ENCODE data around the gene OR2T2. TPM values are rescaled to one million over a fixed set of nuclear protein-coding genes. Genes with fewer than 3 reads are reported as not detected.
"Not testable (repeated sequence)": the region's sequence is repeated elsewhere in the genome, so short reads cannot be mapped to it uniquely, and the experiment has no call there.

Gene OR2T2, protein sequence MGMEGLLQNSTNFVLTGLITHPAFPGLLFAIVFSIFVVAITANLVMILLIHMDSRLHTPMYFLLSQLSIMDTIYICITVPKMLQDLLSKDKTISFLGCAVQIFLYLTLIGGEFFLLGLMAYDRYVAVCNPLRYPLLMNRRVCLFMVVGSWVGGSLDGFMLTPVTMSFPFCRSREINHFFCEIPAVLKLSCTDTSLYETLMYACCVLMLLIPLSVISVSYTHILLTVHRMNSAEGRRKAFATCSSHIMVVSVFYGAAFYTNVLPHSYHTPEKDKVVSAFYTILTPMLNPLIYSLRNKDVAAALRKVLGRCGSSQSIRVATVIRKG
- total RNA-seq (2014; rRNA removed; shearing (Covaris generic)) (not detected in 2 replicates), polyA plus RNA-seq (2016; fragmentation: Nextera tagmentation; extraction: Ambion mirVana) (not detected in 2 replicates)
- long read RNA-seq, result 0 reads

DNA sequence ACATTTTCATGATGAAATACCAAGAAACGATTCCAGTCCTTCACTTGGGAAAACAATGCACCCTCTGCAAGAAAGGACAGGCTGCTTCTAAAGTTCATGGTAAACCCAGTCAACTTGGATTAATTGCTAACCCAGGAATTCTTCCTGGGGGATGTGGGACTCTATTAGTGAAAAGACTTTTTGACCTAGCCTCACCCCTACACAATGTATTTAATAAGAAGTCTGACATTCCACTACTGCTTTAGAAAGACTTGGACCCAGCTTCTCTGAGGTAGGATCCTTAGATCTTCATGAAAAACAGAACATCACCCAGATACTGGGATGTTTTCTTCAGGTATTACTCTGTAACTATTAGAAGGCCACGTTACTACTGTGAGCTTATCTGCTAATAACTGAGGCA, at the start of gene OR2T2:
Gene OR2T2, plus strand, starts transcription at position 239 of the 400 bp plus-strand sequence. CDS start 7,161 bp downstream, outside the sequence.
- not testable (repeated sequence) for H3K9me2 ChIP-seq (ENCODE audit: insufficient read depth); H3K36me3 ChIP-seq (ENCODE audit: insufficient read depth); DNase-seq (ENCODE audit: low spot score); H3K27me3 ChIP-seq (ENCODE audit: insufficient read depth); H3K4me2 ChIP-seq; H3F3A ChIP-seq (replicated peaks; ENCODE audit: low read depth); H3K27ac Mint-ChIP-seq; H3K4me1 Mint-ChIP-seq; H3K79me2 ChIP-seq (replicated peaks; ENCODE audit: insufficient read depth); H3K4me3 ChIP-seq; H4K20me1 ChIP-seq (replicated peaks; ENCODE audit: insufficient read depth); H3K27ac ChIP-seq (ENCODE audit: low read depth); H2AFZ ChIP-seq; H3K4me1 ChIP-seq (ENCODE audit: insufficient read depth); ATAC-seq; H3K4me3 Mint-ChIP-seq; H3K27me3 Mint-ChIP-seq (ENCODE audit: insufficient read depth, low read depth, poor library complexity)
- peaks cover 69% of the 10 kb centered on the region for H3K9me3 Mint-ChIP-seq
- H3K36me3 Mint-ChIP-seq (ENCODE audit: low read depth), result peaks cover 10% of the 10 kb centered on the region; the same call in 2 of the 3 replicates

DNA sequence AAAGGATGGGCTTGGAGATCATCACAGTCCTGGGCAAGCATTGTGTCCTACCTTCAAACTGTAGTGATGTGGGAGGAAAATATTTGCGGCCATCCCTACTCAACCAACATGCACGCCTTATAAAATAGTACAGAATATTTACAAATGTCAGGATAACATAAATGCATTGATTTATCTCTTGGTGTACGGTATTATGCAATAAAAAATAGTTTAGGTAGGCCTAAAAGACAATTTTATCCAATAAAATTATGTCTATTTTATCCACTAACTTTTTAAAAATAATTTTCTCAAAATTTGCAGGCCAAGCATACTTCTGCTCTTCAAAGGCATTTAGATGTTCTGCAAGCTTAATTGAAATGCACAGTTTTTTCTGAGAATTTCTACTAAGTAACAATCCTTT, 42.7 kb upstream of the OR2T2 start, which contains the start of gene OR2T1:
Gene OR2T1, plus strand, starts transcription at position 301 of the 400 bp plus-strand sequence. CDS start 3,100 bp downstream, outside the sequence.
- Histone ChIP-seq H3K4me3 (no peak within 1 kb of the TSS; the same call in 1 of the 2 replicates), H3F3A (replicated peaks; ENCODE audit: low read depth) (no peaks in the 10 kb centered on the region), H3K27ac (ENCODE audit: low read depth) (no peak within 1 kb of the TSS), H4K20me1 (replicated peaks; ENCODE audit: insufficient read depth) (no peaks in the 10 kb centered on the region), H3K4me2 (no peak within 1 kb of the TSS), H3K36me3 (ENCODE audit: insufficient read depth) (peaks cover 15% of the 10 kb centered on the region), H3K9me2 (ENCODE audit: insufficient read depth) (no peaks in the 10 kb centered on the region), H2AFZ (no peak within 1 kb of the TSS), H3K27me3 (ENCODE audit: insufficient read depth) (no peaks in the 10 kb centered on the region), H3K79me2 (replicated peaks; ENCODE audit: insufficient read depth) (no peaks in the 10 kb centered on the region), H3K4me1 (ENCODE audit: insufficient read depth) (no peaks in the 10 kb centered on the region)
- Mint-ChIP-seq H3K9me3 (peaks cover 91% of the 10 kb centered on the region), H3K4me3 (no peak within 1 kb of the TSS), H3K36me3 (ENCODE audit: low read depth) (peaks cover 29% of the 10 kb centered on the region), H3K4me1 (no peaks in the 10 kb centered on the region), H3K27ac (no peak within 1 kb of the TSS), H3K27me3 (ENCODE audit: insufficient read depth, low read depth, poor library complexity) (peaks cover 2% of the 10 kb centered on the region)
- no peak for ATAC-seq
- no peak for DNase-seq (ENCODE audit: low spot score)
- TF ChIP-seq, protein P1, sequence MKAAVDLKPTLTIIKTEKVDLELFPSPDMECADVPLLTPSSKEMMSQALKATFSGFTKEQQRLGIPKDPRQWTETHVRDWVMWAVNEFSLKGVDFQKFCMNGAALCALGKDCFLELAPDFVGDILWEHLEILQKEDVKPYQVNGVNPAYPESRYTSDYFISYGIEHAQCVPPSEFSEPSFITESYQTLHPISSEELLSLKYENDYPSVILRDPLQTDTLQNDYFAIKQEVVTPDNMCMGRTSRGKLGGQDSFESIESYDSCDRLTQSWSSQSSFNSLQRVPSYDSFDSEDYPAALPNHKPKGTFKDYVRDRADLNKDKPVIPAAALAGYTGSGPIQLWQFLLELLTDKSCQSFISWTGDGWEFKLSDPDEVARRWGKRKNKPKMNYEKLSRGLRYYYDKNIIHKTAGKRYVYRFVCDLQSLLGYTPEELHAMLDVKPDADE (IDR thresholded peaks at IDR 0.05), result no peak
- TF ChIP-seq CREB1 (CRISPR knock-in tag; IDR thresholded peaks at IDR 0.05; ENCODE audit: low read depth), result no peak
- TF ChIP-seq, protein P2, sequence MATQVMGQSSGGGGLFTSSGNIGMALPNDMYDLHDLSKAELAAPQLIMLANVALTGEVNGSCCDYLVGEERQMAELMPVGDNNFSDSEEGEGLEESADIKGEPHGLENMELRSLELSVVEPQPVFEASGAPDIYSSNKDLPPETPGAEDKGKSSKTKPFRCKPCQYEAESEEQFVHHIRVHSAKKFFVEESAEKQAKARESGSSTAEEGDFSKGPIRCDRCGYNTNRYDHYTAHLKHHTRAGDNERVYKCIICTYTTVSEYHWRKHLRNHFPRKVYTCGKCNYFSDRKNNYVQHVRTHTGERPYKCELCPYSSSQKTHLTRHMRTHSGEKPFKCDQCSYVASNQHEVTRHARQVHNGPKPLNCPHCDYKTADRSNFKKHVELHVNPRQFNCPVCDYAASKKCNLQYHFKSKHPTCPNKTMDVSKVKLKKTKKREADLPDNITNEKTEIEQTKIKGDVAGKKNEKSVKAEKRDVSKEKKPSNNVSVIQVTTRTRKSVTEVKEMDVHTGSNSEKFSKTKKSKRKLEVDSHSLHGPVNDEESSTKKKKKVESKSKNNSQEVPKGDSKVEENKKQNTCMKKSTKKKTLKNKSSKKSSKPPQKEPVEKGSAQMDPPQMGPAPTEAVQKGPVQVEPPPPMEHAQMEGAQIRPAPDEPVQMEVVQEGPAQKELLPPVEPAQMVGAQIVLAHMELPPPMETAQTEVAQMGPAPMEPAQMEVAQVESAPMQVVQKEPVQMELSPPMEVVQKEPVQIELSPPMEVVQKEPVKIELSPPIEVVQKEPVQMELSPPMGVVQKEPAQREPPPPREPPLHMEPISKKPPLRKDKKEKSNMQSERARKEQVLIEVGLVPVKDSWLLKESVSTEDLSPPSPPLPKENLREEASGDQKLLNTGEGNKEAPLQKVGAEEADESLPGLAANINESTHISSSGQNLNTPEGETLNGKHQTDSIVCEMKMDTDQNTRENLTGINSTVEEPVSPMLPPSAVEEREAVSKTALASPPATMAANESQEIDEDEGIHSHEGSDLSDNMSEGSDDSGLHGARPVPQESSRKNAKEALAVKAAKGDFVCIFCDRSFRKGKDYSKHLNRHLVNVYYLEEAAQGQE (IDR thresholded peaks at IDR 0.05; ENCODE audit: unreplicated experiment), result no peak
- no peak for TF ChIP-seq STAT1 (IDR thresholded peaks at IDR 0.05; ENCODE audit: unreplicated experiment)
- no peak for TF ChIP-seq EZH2phosphoT487 (IDR thresholded peaks at IDR 0.05; ENCODE audit: unreplicated experiment)
- TF ChIP-seq, protein P3, sequence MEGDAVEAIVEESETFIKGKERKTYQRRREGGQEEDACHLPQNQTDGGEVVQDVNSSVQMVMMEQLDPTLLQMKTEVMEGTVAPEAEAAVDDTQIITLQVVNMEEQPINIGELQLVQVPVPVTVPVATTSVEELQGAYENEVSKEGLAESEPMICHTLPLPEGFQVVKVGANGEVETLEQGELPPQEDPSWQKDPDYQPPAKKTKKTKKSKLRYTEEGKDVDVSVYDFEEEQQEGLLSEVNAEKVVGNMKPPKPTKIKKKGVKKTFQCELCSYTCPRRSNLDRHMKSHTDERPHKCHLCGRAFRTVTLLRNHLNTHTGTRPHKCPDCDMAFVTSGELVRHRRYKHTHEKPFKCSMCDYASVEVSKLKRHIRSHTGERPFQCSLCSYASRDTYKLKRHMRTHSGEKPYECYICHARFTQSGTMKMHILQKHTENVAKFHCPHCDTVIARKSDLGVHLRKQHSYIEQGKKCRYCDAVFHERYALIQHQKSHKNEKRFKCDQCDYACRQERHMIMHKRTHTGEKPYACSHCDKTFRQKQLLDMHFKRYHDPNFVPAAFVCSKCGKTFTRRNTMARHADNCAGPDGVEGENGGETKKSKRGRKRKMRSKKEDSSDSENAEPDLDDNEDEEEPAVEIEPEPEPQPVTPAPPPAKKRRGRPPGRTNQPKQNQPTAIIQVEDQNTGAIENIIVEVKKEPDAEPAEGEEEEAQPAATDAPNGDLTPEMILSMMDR (conservative IDR thresholded peaks at IDR 0.05; ENCODE audit: low read depth in 2 of 2), result no peak
- no peak for TF ChIP-seq ZNF331 (CRISPR knock-in tag; IDR thresholded peaks at IDR 0.05; ENCODE audit: low read depth)
- TF ChIP-seq NANOG (IDR thresholded peaks at IDR 0.05; ENCODE audit: borderline replicate concordance), result no peak
